HL-60 (cell line): ENCODE data around the gene PTPN1.

Experiments used
- CTCF ChIP-seq: IDR thresholded peaks from one replicate; pipeline ENCODE4 v1.5.1; 2011; ENCODE audit warnings: low read length, control low read depth, inconsistent platforms; ENCODE audit not compliant: insufficient read depth
- GABPA ChIP-seq: IDR thresholded peaks from 2 replicates; pipeline ENCODE4 v1.6.1; 2012; ENCODE audit warnings: low read depth
- POLR2AphosphoS5 ChIP-seq: IDR thresholded peaks from 2 replicates; pipeline ENCODE4 v1.6.1; 2012; ENCODE audit warnings: low read depth
- SPI1 ChIP-seq: IDR thresholded peaks from 2 replicates; pipeline ENCODE4 v1.6.1; 2012; ENCODE audit warnings: low read depth, mild to moderate bottlenecking, borderline replicate concordance

GRCh38 chr20:50585214-50585613 is 75.0 kb downstream of the PTPN1 start:
- TF ChIP-seq CTCF (no peak), POLR2AphosphoS5 (no peak), SPI1 (no peak), GABPA (no peak)
